Activated CD4-positive, CD25-positive, alpha-beta regulatory T cell treated with anti-CD3 and anti-CD28 coated beads, Interleukin-2, amount 50 U/mL, for 16 hours (primary cell): ENCODE measurements around the gene PRKCG.

Source experiments
- DNase-seq: peaks from one replicate; pipeline ENCODE4 v3.0.0-alpha.2; 2020; ENCODE audit warnings: low read depth, low spot score

The PRKCG gene

DNA sequence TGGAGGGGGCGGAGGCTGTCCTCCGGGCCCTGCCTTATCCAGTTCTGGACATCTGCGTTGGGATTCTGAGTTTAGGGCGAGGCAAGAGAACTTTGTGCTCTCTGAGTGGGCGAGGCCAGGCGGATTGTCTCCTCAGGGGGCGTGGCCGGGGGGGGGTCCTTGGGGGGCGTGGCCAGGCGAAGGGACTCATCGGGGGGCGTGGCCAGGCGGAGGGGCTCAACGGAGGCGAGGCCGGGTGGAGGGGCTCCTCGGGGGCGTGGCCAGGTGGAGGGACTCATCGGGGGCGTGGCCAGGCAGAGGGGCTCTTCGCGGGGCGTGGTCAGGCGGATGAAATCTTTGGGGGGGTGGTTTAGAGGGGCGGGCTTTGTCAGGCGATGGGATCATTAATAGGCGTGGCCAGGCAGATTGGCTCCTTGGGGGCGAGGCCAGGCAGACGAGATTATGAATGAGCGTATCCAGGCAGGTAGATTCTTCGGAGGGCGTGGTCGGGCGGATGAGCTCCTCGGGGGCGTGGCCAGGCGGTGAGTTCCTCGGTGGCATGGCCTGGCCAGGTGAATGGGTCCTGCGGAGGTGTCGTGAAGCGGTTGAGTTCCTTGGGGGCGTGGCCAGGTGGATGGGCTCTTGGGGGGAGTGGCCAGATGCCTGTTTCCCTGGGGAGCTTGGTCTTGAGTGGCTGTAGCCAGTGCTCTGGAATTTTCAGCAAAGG is 16.8 kb downstream of the PRKCG start:
- DNase-seq: no peak

DNA sequence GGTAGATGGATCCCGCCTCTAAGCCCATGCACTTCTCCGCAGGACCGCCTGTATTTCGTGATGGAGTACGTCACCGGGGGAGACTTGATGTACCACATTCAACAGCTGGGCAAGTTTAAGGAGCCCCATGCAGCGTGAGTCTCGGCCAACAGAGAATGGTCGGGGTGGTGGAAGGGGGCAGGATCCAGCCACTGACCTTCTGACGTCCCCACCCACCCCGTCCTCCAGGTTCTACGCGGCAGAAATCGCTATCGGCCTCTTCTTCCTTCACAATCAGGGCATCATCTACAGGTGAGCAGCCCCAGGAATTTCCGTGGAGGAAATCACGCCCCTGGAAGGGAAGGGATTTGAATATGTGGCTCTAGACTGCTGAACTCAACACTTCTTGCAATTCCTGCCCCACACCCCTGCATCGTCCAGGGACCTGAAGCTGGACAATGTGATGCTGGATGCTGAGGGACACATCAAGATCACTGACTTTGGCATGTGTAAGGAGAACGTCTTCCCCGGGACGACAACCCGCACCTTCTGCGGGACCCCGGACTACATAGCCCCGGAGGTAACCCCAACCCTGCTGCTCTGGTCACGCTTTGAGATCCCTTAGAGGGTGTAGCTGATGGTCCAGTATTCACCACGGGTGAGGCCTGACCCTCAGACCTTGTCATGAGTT is 18.3 kb downstream of the PRKCG start:
- no peak for DNase-seq

DNA sequence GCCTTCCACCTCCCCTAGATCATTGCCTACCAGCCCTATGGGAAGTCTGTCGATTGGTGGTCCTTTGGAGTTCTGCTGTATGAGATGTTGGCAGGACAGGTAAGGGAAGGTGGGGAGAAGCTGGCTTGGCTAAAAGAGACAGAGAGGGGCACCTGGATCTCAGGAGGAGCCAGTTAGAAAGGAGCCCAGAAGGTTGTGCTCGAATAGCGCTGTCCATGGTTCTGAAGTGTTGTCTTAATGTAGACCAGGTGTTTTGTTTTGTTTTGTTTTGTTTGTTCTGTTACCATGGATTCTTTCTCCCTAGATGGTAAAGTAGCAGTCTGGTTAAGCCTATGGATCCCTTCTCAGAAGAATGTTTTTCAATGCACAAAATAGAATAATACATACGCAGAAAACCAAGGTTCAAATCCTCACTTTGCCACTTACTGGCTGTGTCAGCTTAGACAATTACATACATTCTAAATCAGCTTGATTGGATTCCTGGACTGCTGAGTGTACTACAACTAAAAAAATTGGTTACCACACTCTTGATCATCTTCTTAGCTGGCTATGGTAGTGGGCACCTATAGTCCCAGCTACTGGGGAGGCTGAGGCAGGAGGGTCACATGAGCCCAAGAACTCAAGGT is 21.2 kb downstream of the PRKCG start:
- DNase-seq: no peak

DNA sequence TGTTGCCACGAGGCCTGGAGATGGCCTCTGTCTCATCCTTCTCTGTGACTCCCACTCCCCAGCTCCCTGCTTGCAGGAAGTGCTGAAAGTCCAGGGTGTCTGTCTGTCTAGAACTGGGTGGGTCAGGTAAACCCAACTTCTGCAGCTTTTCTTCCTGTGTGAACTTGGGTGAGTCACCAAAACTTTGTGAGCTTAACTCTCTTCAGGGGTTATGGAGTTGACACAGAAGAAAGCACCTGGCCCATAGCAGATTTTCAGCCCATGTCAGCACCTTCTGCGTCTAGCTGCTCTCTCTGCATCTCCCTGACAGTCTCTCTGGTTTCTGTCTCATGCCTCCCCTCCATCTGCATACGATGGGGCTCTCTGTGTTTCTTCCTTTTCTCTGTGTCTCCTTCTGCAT is 22.9 kb downstream of the PRKCG start:
- DNase-seq: no peak

DNA sequence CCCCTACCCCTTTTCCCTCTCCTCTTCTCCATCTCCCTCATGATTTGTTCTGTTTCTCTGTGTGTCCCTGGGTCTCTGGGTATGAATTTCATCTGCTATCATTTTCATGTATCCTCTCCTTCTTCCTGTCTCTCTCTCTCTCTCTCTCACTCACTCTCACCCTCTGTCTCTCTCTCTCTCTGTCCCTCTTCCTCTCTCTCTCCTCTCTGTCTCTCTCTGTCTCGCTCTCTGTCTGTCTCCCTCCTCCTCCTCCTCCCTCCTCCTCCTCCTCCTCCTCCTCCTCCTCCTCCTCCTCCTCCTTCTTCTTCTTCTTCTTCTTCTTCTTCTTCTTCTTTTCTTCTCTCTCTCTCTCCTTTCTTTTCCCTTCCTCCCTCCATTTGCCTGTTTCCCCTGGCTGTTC is 23.8 kb downstream of the PRKCG start:
- DNase-seq: no peak

DNA sequence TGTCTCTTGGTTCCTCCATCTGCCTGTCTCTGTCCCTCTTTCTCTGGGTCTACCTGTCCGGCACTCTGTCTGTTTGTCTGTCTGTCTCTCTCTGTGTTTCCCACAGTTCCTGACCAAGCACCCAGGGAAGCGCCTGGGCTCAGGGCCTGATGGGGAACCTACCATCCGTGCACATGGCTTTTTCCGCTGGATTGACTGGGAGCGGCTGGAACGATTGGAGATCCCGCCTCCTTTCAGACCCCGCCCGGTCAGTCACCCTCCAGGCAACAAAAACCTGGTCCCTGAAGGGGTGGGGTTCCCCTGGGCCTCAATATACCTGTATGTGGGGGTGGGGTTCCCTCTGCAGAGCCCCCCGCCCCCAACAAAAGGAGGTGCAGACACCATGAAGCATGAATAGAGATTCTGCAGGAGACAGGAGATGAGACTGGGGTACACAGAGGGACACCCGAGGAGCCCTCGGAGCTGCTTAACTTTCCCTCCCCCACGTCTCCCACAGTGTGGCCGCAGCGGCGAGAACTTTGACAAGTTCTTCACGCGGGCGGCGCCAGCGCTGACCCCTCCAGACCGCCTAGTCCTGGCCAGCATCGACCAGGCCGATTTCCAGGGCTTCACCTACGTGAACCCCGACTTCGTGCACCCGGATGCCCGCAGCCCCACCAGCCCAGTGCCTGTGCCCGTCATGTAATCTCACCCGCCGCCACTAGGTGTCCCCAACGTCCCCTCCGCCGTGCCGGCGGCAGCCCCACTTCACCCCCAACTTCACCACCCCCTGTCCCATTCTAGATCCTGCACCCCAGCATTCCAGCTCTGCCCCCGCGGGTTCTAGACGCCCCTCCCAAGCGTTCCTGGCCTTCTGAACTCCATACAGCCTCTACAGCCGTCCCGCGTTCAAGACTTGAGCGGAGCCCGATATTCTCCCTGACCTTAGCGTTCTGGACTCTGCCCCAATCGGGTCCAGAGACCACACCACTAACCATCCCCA is 24.5 kb downstream of the PRKCG start:
- DNase-seq: peak; percentile 34

DNA sequence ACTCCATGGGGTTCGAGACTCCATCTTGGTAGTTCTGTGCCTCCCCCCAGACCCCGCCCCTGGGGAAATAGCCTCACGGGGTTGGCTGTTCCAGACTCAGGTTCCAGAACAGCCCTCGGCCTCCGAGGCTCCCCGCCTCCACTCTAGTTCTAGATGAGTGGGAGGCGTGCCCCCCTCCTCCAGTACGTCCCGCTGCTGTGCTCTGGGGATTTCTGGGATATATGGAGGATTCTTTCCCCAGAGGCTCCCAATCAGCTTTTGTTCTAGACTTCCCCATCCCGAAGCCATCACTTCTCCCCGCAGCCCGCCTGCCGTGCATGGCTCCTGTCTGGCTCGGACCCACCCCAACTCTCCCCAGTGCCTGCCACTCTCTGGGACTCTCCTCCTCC is 25.2 kb downstream of the PRKCG start:
- DNase-seq: no peak

DNA sequence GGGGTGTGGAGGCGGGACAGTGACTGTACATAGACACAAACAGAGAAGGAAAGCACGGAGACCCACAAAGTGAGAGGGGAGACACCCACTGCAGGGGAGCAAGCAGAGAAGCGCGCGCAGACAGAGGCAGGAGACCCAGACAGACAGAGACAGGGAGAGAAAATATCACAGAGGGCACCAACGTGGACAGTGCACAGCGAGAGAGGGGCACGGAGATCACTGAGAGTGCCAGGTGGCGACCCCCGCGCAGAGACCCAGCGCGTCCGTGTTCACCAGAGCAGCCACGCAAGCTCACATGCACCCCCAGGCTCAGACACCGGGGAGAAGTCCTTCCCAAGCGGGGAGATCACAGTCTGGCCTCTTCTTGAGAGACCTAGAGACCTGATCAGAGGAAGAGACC is 25.7 kb downstream of the PRKCG start:
- DNase-seq: no peak

DNA sequence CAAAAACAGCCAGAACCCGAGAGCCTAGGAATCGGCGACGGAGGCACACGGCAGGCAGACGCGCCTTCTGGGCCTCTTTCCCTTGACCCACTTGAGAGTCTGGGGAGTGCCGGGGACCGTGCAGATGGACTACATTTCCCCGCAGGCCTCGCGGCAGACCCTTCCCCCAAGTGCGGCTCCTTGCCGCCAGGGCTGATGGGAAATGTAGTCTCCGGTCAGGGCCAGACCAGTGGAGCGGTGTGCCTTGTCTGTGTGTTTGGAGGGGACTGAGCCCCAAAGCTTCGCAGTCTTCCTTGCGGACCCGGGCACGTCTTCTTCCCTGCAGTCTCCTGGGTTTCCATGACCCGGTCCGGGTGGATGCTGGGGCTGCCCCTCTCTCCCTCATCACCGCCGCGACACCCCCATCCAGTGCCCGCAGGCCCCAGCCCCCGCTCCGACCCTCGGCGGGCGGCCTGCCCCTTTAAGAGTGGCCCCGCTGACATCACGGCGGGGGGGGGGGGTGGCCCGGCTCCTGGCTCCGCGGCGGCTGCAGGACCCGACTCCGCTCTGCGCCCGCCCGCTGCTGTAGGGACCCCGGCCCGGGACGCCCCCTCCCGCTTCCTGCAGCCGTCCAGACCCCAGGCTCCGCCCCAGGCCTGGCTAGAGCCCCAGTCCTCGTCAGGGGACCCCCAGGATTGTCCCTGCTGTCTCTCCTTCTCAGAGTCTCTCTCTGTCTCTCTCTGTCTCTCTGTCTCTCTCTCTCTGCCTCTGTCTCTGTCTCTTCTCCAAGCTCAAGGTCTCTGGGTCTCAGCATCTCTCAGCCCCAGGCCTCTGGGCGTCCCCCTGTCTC is 26.3 kb downstream of the PRKCG start:
- DNase-seq: no peak

DNA sequence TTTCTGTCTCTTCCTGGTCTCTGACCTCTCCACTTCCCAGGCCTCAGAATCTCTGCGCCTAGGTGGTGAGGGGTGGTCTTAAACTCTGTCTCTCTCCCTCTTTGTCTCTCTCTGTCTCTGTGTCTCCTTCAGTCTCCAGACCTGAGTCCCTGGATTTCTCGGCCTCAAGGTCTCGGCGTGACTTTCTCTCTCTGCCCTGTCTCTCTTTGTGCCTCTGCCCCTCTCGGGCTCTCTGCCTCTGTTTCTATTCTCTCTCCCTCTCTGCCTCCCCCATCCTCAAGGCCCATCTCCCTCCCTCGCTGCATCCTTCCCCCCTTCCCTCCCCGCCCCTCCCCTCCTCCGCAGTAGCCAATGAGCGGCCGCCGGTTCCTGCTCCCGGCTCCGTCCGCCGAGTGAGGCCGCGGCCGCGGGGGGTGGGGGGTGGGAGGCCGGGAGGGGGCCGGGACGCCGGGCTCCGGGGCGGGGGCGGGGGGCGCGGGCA is 27.0 kb downstream of the PRKCG start, which contains the start of gene CACNG7:
CACNG7 (plus strand) TSS at position 344 of the 481 bp plus-strand sequence. CDS start 3,554 bp downstream, outside the sequence.
- no peak for DNase-seq

DNA sequence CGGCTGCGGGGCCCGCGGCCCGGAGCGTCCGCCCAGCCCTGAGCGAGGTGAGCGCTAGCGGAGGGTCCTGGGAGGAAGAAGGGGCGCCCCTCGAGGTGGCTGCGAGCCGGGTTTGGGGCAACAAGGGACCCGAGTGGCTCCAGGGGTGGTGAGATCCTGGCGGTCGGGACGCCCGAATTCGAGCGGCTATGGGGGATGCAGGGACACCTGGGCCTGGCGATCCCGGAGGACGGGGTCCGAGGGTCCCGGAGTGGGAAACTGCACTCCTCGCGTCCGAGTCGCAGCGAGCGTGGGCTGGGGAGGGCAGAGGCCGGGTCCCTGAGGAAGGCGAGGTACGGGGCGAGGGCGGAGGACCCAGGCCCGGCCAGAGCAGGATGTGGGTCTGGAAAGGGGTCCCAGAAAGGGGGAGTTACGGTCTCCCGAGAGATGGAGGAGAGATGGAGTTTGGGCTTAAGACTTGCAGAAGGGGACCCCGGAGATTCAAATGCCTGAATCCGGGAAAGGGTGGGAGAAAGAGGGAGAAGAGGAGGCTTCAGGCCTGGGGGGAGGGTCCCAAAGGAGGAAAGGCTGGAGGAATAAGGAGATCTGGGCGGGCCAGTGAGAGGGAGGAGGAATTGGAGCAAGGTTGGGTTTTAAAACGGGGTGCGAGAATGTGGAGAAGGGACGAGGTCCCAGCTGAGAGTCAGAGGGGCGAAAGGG is 27.6 kb downstream of the PRKCG start:
- no peak for DNase-seq

DNA sequence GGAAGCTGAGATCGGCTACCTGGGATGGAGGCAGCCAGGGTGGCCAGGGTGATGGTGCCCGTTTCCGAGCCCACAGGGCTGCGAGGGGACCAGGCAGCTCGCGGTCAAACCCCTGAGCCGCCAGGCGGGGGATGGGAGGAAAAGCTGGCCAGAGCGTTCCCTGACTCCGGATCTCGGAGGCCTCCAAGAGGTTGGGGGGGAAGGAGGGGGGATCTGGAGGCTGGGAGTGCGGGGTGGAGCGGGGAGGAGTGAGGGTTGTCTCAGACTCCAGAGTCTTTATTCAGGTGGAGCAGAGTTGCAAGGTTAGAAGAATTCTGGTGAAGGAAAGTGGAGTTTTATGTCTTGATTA is 28.1 kb downstream of the PRKCG start:
- DNase-seq: no peak

DNA sequence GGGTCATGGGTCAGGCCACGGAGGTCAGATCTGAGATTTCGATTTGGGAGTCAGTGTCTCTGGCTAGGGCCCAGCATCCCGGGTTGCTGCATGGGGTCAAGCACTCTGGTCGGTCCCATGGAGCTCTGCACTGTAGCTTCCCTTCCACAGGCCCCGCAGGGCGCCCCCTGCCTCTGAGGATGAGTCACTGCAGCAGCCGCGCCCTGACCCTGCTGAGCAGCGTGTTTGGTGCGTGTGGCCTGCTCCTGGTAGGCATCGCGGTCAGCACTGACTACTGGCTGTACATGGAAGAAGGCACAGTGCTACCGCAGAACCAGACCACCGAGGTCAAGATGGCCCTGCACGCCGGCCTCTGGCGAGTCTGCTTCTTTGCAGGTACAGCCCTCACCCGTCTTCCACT is 30.7 kb downstream of the PRKCG start:
- no peak for DNase-seq

DNA sequence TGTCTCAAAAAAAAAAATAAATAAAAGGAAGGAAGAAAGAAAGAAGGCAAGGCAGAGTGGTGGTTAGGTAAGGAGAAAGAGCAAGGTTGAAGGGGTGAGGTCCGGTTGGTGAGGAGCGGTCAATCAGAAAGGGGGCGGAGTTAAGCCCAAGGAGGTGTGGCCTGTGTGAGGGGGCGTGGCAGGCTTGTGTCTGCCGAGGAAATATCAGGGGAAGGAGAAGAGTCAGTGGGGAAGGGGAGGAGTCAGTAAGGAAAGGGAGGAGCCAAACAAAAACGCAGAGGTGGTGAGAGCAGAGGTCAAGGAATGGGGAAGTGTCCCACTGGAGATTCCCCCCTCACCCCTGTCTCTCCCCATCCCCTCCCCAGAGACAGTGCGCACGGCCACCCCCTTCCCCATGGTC is 33.0 kb downstream of the PRKCG start:
- no peak for DNase-seq

DNA sequence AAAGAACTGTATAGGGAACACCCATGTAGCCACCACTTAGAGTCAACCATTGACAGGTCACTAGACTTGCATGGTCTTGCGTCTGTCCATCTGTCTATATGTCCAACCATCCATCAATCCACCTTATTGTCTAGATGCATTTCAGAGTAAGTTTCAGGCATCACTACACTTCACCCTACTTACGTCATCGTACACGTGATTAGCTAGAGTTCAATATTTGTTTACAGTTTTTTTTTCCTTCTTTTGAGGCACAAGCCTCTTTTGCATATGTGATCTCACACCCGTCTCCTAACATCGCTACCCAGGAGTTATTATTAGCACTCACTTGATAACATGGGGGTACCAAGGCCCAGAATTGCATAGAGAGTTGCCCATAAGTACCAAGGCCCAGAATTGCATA is 34.0 kb downstream of the PRKCG start:
- DNase-seq: no peak

DNA sequence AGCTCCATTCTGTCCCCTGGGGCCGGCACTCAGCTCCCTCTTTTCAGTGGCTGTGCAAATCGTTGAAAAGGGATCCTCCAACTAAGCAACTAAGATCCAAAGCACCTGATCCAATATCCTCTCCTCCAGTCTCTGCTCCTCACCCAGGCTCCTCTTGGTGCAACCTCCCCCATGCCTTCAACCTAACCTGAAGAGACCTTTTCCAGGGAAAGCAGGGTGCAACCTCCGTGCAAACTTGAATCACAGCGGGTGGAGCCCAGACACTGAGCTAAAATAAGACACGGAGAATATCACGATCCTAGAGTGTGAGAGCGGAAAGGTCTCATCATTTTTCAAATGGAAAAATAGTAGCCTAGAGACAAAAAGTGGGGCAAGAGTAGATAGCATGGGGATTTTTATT is 35.4 kb downstream of the PRKCG start:
- DNase-seq: no peak

DNA sequence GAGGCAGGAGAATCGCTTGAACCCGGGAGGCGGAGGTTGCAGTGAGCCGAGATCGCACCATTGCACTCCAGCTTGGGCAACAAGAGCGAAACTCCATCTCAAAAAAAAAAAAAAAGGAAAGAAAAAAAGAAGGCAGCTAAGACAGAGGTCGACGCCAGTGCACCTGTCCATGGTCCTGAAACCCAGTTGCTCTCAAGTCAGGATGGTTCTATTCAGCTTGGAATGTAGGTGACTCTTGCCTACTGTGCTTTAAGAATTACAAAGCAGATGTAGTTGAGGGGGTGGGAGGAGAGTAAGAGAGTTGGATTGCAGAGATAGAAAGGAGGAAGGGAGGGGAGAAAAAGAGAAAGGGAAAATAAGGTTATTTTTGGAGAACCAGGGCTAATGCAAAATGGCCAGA is 45.7 kb downstream of the PRKCG start:
- DNase-seq: no peak

DNA sequence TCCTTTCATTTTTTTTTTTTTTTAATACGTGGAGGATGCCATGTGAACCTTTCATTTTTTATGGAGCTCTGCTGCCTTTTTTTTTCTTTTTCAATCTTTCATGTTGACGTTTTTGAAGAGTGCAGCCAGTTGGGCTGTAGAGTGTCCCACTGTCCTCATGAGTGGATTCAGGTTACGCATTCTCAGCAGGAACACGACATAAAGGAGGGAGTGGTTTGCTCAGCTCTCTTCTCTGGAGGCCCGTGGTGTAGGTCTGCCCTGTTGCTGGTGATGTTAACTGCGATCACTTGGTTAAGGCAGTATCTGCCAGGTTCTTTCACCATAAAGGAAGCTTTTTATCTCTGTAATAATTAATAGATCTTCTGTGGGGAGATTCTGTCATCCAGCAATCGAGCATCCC is 54.0 kb downstream of the PRKCG start:
- no peak for DNase-seq

DNA sequence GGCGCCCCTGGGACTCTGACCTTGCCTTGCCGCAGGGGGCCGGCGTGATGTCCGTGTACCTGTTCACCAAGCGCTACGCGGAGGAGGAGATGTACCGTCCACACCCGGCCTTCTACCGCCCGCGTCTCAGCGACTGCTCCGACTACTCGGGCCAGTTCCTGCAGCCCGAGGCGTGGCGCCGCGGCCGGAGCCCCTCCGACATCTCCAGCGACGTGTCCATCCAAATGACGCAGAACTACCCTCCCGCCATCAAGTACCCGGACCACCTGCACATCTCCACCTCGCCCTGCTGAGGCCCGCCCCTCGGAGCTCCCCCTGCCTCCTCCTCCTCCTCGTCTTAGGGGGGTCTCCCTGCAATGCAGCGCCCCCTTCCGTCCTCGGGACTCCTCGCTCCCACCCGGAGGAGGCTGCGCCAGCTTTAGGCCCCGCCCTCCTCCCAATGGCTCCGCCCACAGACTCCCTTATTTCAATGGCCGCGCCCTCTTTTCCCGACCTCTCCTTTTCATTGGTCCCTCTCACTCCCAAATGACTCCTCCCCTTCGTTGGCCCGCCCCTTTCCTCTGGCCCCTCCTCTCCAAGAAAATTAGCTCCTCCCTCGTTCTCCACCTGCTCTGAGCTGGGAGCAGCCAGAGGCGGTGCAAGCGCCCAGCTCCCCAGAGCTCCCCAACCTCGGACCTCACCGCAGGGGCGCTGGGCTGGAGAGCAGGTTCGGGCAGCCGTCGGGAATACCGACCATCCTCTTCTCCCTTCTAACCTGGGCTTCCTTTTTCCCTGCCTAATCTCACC is 60.2 kb downstream of the PRKCG start:
- no peak for DNase-seq
